NCI-H2107 treated with DMSO at 0.1 percent for 48 hours (cell line): ENCODE data around the gene GSC2.
"Not testable (repeated sequence)": the region's sequence is repeated elsewhere in the genome, so short reads cannot be mapped to it uniquely, and the experiment has no call there.

Source experiments
- DNase-seq: peaks from one replicate; lab custom pipeline; 2025; ENCODE audit not compliant: unreplicated experiment; lab: John Stamatoyannopoulos, UW

GSC2 gene

GRCh38 chr22:19178065-19178656, 28.1 kb upstream of the GSC2 start:
- DNase-seq = no peak

DNA sequence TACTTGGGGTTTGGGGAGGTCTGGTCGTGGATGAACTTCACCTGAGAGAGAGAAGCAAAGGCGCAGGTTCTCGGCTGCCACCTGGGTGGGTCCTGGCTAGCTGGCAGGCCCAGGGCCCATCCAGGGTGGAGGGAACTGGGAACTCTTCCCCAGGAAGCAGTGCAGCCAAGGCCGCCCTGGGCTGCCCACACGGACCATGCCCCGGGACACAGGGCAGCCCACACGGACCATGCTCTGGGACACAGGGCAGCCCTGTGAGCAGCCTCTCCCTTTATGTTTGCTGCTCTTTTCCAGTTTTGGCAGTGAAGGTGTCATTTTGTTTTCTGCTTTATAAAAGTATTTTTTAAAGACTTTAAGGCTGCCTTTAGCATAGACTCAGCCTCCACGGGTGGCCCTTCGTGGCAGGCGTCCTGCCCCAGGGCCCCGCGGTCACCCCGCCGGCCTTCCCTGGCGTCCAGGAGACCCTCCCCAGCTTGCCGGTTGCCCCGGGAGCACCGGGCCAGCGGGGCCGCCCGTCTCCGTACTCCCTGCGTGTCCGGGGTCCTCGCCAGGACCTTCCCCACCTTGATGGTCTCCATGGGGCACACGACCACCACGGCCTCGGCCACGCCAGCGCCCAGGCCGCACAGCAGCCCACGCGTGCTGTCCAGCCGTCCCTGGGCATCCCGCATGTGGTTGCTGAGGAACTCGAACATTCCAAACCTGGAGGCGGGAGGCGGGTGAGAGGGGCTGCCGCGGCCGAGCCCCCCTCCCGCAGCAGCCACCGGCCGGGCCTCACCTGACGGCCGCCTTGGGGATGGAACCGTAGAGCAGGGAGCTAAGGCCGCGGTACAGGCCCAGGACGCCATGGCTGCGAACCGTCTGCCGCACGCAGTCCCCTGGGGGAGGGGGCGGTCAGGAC, 27.3 kb upstream of the GSC2 start:
- DNase-seq = no peak

- no peak for DNase-seq
Observed at GRCh38 chr22:19176732-19177131, 26.6 kb upstream of the GSC2 start.

- no peak for DNase-seq
Observed at GRCh38 chr22:19176175-19176643, 26.1 kb upstream of the GSC2 start.

DNA sequence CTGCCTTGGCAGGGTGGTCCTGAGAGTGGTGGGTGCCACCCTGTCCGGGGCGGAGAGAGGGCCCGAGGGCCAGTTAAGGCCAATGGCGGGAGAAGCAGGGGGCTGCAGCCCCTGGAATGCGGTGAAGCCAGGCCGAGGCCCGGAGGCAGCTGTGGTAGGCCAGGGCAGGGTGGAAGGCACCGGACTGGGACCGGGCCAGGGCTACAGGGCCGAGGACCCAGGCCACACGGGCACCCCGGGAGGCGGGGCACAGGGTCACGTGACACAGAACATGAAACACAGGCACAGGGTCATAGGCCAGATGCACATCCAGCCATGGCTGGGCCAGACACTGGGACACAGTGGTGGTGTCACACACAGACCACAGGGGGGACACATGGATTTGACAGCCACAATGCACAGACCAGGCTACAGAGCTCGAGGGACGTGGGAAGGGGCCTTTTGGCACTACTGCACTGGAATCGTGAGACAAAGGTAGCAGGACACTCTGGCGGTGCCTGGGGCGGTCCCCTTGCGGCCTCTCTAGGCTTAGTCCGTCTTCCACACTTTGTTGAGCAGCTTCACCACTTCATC, 25.6 kb upstream of the GSC2 start:
- no peak for DNase-seq

- DNase-seq = no peak
Observed at GRCh38 chr22:19175026-19175601, 25.0 kb upstream of the GSC2 start.

- no peak for DNase-seq
Observed at GRCh38 chr22:19174106-19175025, 24.3 kb upstream of the GSC2 start.

DNA sequence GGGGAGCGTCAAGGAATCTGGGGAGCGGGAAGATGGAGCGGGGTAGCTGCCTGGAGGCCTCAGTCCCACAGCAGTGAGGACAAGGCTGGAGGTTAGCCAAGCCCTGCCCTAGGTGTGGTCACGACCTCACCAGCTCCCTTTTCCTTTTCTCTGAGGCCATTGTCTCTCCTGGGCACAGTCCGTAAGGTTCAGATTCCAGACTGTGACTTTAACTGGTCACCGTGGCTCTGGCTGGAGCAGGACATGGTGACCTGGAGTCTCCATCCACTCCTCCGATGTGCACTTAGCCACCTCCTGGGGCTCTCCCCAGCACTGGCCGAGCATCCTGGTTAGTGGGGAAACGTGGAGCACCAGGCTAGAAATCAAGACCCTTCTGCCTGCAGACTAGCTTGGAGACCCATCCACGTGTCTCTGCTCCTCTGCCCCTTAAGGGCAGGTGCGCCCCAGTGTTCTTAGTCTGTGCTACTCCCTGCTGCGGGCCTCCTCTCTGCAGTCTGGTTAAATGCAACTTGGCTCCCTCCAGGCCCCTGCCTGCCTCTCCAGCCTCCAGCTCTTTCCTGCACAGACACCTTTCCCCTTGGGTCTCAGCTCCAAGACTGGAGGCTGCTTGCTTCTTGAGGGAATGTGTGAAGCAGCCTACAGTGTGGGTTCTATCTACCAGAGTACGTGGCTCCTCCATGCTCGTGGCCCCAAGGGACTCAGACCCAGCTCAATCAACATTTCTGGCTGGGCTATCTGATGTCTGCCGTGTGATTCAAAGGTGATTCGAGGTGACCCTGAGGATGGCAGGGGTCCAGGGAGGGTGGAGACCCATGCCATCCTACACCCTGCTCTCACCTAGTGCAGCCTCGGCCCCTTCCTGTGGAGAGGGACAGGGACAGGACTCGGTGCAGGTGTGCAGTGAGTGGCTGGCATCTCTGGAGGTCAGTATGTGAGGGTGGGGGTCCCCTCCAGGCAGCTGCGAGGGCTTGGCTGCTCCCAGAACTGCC, 23.2 kb upstream of the GSC2 start:
- no peak for DNase-seq

- no peak for DNase-seq
Observed at GRCh38 chr22:19172213-19173046, 22.3 kb upstream of the GSC2 start.

- no peak for DNase-seq
Observed at GRCh38 chr22:19169947-19170318, 19.8 kb upstream of the GSC2 start.

- no peak for DNase-seq
Observed at GRCh38 chr22:19169002-19169946, 19.2 kb upstream of the GSC2 start.

DNA sequence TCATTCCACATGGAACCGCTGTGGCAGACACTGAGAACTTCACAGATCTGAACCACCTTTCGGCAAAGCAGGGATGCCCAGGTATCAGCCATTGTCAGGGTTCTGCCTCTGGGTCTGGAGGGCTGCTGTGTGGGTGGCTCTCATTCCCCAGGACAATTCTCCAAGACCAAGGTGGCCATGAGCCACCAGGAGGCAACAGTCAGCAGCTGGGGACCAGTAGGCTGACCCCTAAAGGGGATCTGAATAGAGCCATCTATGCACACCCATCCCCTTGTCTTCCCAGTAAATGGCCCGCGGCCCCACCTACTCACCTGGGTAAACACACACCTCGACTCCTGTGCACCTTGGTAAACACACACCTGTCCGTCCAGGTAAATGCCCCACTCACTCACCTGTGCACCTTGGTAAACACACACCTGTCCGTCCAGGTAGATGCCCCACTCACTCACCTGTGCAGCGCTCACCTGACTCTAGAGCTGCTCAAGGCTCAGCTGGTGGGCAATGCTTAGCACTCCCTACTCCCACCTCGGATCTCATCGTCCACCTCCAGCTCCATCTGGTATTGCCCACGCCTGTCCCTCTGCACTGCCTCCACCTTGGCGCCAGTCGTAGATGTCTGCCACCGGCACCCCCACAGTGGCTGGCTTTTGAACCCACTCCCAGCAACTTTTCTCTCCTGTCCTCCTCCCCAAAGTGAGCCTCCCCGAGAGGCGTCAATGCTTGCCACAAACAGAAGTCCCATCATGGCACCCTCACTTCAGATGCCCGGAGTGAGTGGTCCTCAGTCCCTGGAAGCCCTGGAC, 18.2 kb upstream of the GSC2 start:
- no peak for DNase-seq

DNA sequence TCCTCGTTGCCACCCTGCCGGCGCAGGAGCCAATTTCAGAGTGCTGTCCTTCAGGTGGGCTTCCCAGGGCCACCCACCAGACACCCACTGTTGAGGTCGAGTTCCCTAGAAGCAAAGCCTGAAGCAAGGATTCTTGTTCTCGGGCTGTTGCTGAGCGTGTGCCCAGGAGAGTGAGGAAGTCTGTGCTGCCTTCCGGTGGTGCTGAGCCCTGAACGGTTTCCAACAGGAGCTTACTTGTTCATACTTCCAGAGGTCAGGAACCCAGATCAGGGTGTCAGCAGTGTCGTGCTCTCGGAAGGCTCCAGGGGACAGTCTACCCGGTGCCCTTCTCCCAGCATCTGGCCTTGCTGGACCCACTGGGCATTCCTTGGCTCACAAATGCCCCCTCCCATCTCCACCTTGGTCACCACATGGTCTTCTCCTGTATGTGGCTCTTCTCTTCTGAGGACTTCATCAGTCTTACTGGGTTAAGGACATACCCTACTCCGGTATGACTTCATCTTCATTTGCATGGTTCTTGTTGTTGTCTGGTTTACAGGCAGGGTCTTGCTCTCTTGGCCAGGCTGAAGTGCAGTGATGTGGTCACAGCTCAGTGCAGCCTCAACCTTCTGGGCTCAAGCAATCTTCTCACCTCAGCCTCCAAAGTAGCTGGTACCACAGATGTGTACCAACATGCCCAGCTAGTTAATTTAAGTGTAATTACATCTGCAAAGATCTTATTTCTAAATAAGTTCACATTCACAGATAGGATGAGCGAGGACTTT, 17.2 kb upstream of the GSC2 start:
- no peak for DNase-seq

DNA sequence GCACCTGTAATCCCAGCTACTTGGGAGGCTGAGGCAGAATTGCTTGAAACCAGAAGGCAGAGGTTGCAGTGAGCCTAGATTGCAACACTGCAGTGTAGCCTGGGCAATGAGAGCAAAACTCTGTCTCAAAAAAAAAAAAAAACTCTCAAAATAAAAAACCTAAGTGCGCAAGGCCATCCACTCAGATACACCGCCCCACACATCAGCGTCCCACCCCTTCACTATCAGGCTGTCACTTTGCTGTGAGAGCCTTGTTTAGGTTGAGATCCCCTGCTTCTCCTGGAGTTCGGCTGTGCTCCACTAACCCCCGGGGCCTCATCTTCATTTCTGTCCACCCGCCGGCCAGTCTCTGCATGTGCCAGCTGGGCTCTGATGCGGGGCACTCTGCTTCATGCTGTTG, 16.3 kb upstream of the GSC2 start:
- no peak for DNase-seq

DNA sequence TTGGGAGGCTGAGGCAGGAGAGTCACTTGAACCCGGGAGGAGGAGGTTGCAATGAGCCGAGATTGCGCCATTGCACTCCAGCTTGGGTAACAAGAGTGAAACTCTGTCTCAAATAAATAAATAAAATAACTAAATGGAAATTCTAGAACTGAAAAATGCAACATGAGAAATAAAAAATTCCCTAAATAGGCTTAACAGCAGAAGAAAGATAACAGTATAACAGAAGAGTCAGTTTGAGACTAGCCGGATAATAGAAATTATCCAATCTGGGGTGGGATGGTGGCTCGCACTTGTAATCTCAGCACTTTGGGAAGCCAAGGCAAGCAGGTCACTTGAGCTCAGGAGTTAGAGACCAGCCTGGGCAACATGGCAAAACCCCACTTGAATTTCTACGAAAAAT, 14.3 kb upstream of the GSC2 start:
- DNase-seq = no peak

- not testable (repeated sequence) for DNase-seq
Observed at GRCh38 chr22:19158649-19159048, 8.6 kb upstream of the GSC2 start.
